ENCODE measurements around the gene IL21R.

IL21R gene

DNA sequence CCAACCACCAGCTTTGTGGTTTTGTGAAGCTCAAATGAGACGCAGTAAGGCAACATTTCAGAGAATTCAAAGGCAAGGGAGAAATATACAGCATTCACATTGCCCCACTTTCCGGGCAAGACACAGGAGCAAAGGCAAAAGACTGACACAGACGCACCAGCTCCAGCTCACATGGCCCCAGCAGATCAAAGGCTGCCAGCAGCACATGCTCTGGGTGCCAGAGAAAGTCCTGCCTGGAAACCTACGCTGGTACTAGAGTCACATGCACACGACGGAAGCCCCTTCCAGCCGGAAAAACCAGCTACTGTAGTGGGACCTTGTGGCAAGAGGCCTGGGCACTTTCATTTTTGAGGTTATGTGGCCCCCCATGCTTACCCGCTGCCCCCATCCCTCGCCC, 97.7 kb downstream of the IL21R start:
- Histone ChIP-seq H3K9me3 (ENCODE audit: control insufficient read depth, insufficient read depth, low read depth, low read length) (no peaks in the 10 kb centered on the region), H3K4me1 (ENCODE audit: control insufficient read depth, insufficient read depth, low read length) (no peaks in the 10 kb centered on the region), H3K36me3 (ENCODE audit: control insufficient read depth in 2 of 2, insufficient read depth in 1 of 2, low read length in 2 of 2) (peaks cover 33 to 99% of the 10 kb centered on the region in 2 experiments), H3K27ac (ENCODE audit: extremely low read depth, low read depth, low read length) (no peak overlapping the region), H3K4me3 (ENCODE audit: low read depth, low read length) (no peak overlapping the region)
- POLR2A ChIA-PET, result no interaction called here
- CTCF ChIA-PET, result interaction anchor here (1.7 kb wide), 1 partner anchor 16 kb away, joined by 5 read pairs; no protein-coding TSS in a partner anchor
- TF ChIP-seq ZFP41 (tag by site-specific recombination; IDR thresholded peaks at IDR 0.05; ENCODE audit: borderline replicate concordance) (no peak), ZFP69B (tag by site-specific recombination; IDR thresholded peaks at IDR 0.05) (no peak), ZNF670 (tag by site-specific recombination; IDR thresholded peaks at IDR 0.05; ENCODE audit: low read depth) (no peak)
- TF ChIP-seq, protein P1, sequence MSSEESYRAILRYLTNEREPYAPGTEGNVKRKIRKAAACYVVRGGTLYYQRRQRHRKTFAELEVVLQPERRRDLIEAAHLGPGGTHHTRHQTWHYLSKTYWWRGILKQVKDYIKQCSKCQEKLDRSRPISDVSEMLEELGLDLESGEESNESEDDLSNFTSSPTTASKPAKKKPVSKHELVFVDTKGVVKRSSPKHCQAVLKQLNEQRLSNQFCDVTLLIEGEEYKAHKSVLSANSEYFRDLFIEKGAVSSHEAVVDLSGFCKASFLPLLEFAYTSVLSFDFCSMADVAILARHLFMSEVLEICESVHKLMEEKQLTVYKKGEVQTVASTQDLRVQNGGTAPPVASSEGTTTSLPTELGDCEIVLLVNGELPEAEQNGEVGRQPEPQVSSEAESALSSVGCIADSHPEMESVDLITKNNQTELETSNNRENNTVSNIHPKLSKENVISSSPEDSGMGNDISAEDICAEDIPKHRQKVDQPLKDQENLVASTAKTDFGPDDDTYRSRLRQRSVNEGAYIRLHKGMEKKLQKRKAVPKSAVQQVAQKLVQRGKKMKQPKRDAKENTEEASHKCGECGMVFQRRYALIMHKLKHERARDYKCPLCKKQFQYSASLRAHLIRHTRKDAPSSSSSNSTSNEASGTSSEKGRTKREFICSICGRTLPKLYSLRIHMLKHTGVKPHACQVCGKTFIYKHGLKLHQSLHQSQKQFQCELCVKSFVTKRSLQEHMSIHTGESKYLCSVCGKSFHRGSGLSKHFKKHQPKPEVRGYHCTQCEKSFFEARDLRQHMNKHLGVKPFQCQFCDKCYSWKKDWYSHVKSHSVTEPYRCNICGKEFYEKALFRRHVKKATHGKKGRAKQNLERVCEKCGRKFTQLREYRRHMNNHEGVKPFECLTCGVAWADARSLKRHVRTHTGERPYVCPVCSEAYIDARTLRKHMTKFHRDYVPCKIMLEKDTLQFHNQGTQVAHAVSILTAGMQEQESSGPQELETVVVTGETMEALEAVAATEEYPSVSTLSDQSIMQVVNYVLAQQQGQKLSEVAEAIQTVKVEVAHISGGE (tag by site-specific recombination; conservative IDR thresholded peaks at IDR 0.05; ENCODE audit: low read depth), result no peak

DNA sequence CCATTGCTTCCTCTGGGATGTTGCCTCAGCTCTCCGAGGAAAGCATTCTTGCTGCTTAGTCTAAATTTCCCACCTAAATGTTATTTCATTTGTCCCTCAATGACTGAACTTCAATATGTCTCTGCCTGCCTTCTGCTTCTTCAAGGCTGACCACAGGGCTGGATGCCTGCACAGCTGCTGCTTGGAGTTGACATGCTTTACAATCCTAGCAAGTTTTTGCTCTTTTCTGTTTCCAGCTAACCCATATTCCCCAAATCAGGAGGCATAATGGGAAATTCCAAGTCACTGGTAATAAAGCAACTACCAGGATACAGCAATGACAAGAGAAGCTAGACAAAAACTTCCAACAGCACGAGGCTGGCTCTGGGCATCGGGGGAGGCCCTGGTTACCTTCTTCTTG, 98.8 kb downstream of the IL21R start:
- Histone ChIP-seq H3K9me3 (ENCODE audit: control insufficient read depth, insufficient read depth, low read depth, low read length) (no peaks in the 10 kb centered on the region), H3K36me3 (ENCODE audit: control insufficient read depth in 2 of 2, insufficient read depth in 1 of 2, low read length in 2 of 2) (peaks cover 34 to 99% of the 10 kb centered on the region in 2 experiments), H3K4me3 (ENCODE audit: low read depth, low read length) (no peak overlapping the region), H3K27ac (ENCODE audit: extremely low read depth, low read depth, low read length) (no peak overlapping the region), H3K4me1 (ENCODE audit: control insufficient read depth, insufficient read depth, low read length) (no peaks in the 10 kb centered on the region)
- POLR2A ChIA-PET, result no interaction called here
- no peak for TF ChIP-seq ZFP37 (tag by site-specific recombination; IDR thresholded peaks at IDR 0.05)
- TF ChIP-seq, protein P2, sequence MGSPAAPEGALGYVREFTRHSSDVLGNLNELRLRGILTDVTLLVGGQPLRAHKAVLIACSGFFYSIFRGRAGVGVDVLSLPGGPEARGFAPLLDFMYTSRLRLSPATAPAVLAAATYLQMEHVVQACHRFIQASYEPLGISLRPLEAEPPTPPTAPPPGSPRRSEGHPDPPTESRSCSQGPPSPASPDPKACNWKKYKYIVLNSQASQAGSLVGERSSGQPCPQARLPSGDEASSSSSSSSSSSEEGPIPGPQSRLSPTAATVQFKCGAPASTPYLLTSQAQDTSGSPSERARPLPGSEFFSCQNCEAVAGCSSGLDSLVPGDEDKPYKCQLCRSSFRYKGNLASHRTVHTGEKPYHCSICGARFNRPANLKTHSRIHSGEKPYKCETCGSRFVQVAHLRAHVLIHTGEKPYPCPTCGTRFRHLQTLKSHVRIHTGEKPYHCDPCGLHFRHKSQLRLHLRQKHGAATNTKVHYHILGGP (tag by site-specific recombination; IDR thresholded peaks at IDR 0.05), result no peak
- TF ChIP-seq ZNF266 (tag by site-specific recombination; IDR thresholded peaks at IDR 0.05; ENCODE audit: low read depth), result no peak
- TF ChIP-seq, protein P3, sequence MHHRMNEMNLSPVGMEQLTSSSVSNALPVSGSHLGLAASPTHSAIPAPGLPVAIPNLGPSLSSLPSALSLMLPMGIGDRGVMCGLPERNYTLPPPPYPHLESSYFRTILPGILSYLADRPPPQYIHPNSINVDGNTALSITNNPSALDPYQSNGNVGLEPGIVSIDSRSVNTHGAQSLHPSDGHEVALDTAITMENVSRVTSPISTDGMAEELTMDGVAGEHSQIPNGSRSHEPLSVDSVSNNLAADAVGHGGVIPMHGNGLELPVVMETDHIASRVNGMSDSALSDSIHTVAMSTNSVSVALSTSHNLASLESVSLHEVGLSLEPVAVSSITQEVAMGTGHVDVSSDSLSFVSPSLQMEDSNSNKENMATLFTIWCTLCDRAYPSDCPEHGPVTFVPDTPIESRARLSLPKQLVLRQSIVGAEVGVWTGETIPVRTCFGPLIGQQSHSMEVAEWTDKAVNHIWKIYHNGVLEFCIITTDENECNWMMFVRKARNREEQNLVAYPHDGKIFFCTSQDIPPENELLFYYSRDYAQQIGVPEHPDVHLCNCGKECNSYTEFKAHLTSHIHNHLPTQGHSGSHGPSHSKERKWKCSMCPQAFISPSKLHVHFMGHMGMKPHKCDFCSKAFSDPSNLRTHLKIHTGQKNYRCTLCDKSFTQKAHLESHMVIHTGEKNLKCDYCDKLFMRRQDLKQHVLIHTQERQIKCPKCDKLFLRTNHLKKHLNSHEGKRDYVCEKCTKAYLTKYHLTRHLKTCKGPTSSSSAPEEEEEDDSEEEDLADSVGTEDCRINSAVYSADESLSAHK (tag by site-specific recombination; IDR thresholded peaks at IDR 0.05), result no peak
- TF ChIP-seq, protein P4, sequence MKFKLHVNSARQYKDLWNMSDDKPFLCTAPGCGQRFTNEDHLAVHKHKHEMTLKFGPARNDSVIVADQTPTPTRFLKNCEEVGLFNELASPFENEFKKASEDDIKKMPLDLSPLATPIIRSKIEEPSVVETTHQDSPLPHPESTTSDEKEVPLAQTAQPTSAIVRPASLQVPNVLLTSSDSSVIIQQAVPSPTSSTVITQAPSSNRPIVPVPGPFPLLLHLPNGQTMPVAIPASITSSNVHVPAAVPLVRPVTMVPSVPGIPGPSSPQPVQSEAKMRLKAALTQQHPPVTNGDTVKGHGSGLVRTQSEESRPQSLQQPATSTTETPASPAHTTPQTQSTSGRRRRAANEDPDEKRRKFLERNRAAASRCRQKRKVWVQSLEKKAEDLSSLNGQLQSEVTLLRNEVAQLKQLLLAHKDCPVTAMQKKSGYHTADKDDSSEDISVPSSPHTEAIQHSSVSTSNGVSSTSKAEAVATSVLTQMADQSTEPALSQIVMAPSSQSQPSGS (tag by site-specific recombination; IDR thresholded peaks at IDR 0.05; ENCODE audit: low read depth), result no peak
- TF ChIP-seq ZNF555 (tag by site-specific recombination; conservative IDR thresholded peaks at IDR 0.05), result no peak
- TF ChIP-seq ZNF146 (tag by site-specific recombination; IDR thresholded peaks at IDR 0.05), result no peak
- TF ChIP-seq, protein P5, sequence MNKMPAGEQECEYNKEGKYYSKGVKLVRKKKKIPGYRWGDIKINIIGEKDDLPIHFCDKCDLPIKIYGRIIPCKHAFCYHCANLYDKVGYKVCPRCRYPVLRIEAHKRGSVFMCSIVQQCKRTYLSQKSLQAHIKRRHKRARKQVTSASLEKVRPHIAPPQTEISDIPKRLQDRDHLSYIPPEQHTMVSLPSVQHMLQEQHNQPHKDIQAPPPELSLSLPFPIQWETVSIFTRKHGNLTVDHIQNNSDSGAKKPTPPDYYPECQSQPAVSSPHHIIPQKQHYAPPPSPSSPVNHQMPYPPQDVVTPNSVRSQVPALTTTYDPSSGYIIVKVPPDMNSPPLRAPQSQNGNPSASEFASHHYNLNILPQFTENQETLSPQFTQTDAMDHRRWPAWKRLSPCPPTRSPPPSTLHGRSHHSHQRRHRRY (tag by site-specific recombination; IDR thresholded peaks at IDR 0.05), result no peak
- TF ChIP-seq ZNF169 (tag by site-specific recombination; IDR thresholded peaks at IDR 0.05), result no peak
- CTCF ChIA-PET, result interaction anchor here (1.7 kb wide), 1 partner anchor 14 kb away, joined by 5 read pairs; no protein-coding TSS in a partner anchor

Measured in HEK293 (cell line).